Prostate gland (tissue), 2 donors: ENCODE data around the gene ATP5PO. TPM values are rescaled to one million over a fixed set of nuclear protein-coding genes. Genes with fewer than 3 reads are reported as not detected.
A peak's percentile ranks its signal among the peaks of the same experiment; 100 is the strongest.

ENCODE experiments used
- DNase-seq: peaks from one replicate; pipeline ENCODE4 v3.0.0-alpha.2; 2019; ENCODE audit warnings: low spot score
- H3K27ac ChIP-seq, 2 donors: fragments of 200-600 bp; sonication (generic); 2 replicates each; pipeline ENCODE4 v1.5.1; 2017 to 2019
- H3K27me3 ChIP-seq: fragments of 200-600 bp; sonication (generic); replicated peaks from 2 replicates; pipeline ENCODE4 v1.5.1; 2019; ENCODE audit not compliant: insufficient read depth
- H3K36me3 ChIP-seq, 2 donors: fragments of 200-600 bp; sonication (generic); 1 replicate in 1 of 2; 2 replicates in 1 of 2; pipeline versions ENCODE4 v1.5.1 to v1.8.1; 2017 to 2019
- H3K4me1 ChIP-seq: fragments of 200-600 bp; sonication (generic); replicated peaks from 2 replicates; pipeline ENCODE4 v1.5.1; 2019
- H3K4me3 ChIP-seq, 2 donors: fragments of 200-600 bp; sonication (generic); 2 replicates each; pipeline ENCODE4 v1.5.1; 2017 to 2019
- H3K9me3 ChIP-seq: fragments of 200-600 bp; sonication (generic); 2 replicates; pipeline ENCODE4 v1.5.1; 2017
- POLR2A ChIP-seq: fragments of 450-650 bp; IDR thresholded peaks from one replicate; pipeline ENCODE4 v1.6.1; 2016; ENCODE audit warnings: antibody characterized with exemption, mild to moderate bottlenecking
- POLR2AphosphoS5 ChIP-seq: sonication (generic); formaldehyde crosslinking; IDR thresholded peaks from one replicate; pipeline ENCODE4 v1.6.1; 2017; ENCODE audit warnings: antibody characterized with exemption
- WGBS: methylation state at CpG from one replicate; pipeline ENCODE4 v1.1.5; 2018; 5-methylcytosine and 5-hydroxymethylcytosine counted together
- intact Hi-C: fragments of 100-400 bp; cut with DNase I; formaldehyde crosslinking; loops from one replicate; pipeline ENCODE4 v1.14.2; 2022
- total RNA-seq, 2 donors: library from RNA; depleted of rRNA; stranded (reverse); fragments of >200 nt; gene quantifications; one replicate each; pipeline ENCODE4 v1.1.0, GENCODE V29; 2016
- TF ChIP-seq, protein P1 (sequence below), 4 experiments: fragments of 200-600 bp in 2 of 4; fragments of 450-650 bp in 2 of 4; sonication (generic) in 2 of 4; IDR thresholded peaks; 1 replicate in 3 of 4; 2 replicates in 1 of 4; pipeline ENCODE4 v1.5.1; 2016 to 2019; ENCODE audit warnings: antibody characterized with exemption in 4 of 4, mild to moderate bottlenecking in 2 of 4, moderate library complexity in 2 of 4

Gene ATP5PO
- total RNA-seq, 2 donors from 2014 or later = 143 to 153 TPM

- intact Hi-C loops = no loop called here
- WGBS = 84% methylated on average over 6 of the region's 6 CpGs
Observed at GRCh38 chr21:33908760-33909159, 6.8 kb downstream of the ATP5PO start.

GRCh38 chr21:33904041-33904440 is 11.6 kb downstream of the ATP5PO start:
- H3K4me3 ChIP-seq = no peak overlapping the region
- H3K4me1 ChIP-seq = no peaks in the 10 kb centered on the region
- peaks cover 10 to 22% of the 10 kb centered on the region in 2 donors for H3K36me3 ChIP-seq
- TF ChIP-seq POLR2A (no peak), POLR2AphosphoS5 (no peak)
- TF ChIP-seq, protein P1, sequence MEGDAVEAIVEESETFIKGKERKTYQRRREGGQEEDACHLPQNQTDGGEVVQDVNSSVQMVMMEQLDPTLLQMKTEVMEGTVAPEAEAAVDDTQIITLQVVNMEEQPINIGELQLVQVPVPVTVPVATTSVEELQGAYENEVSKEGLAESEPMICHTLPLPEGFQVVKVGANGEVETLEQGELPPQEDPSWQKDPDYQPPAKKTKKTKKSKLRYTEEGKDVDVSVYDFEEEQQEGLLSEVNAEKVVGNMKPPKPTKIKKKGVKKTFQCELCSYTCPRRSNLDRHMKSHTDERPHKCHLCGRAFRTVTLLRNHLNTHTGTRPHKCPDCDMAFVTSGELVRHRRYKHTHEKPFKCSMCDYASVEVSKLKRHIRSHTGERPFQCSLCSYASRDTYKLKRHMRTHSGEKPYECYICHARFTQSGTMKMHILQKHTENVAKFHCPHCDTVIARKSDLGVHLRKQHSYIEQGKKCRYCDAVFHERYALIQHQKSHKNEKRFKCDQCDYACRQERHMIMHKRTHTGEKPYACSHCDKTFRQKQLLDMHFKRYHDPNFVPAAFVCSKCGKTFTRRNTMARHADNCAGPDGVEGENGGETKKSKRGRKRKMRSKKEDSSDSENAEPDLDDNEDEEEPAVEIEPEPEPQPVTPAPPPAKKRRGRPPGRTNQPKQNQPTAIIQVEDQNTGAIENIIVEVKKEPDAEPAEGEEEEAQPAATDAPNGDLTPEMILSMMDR (IDR thresholded peaks at IDR 0.05) = no peak
- intact Hi-C loops = no loop called here
- 59% methylated on average over 5 of the region's 5 CpGs for WGBS
- H3K9me3 ChIP-seq = no peaks in the 10 kb centered on the region
- DNase-seq = no peak
- H3K27me3 ChIP-seq = no peaks in the 10 kb centered on the region
- H3K27ac ChIP-seq = no peak overlapping the region

More at GRCh38 chr21:33908760-33909159, 6.8 kb downstream of the ATP5PO start:
- Histone ChIP-seq H3K36me3 (peaks cover 10 to 22% of the 10 kb centered on the region in 2 donors), H3K27ac (no peak overlapping the region), H3K27me3 (no peaks in the 10 kb centered on the region), H3K4me3 (no peak overlapping the region), H3K9me3 (no peaks in the 10 kb centered on the region), H3K4me1 (no peaks in the 10 kb centered on the region)
- DNase-seq = no peak
- TF ChIP-seq POLR2AphosphoS5 = no peak
- no peak for TF ChIP-seq POLR2A
- TF ChIP-seq, protein P1 (IDR thresholded peaks at IDR 0.05) = no peak

DNA sequence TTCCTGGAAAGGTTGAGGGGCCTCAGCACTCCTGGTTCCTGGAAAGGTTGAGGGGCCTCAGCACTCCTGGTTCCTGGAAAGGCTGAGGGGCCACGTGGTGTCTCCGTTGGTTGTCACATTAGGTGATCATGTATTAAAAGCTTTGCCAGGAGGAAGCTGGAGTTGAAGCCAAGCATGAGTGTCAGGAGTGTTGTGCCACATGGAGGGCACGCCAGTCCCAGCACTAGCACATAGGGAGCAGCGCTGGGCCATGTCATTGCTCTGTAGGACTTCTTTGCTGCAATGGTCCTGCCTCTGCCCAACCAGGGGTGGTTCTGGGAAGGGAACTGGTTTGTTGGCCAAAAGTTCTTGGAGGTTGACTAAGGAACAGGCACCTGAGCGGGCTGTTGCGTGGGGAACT is 13.3 kb downstream of the ATP5PO start:
- no peak for DNase-seq
- Histone ChIP-seq H3K27me3 (no peaks in the 10 kb centered on the region), H3K4me3 (no peak overlapping the region), H3K4me1 (no peaks in the 10 kb centered on the region), H3K36me3 (peaks cover 8 to 10% of the 10 kb centered on the region in 2 donors), H3K9me3 (no peaks in the 10 kb centered on the region), H3K27ac (no peak overlapping the region)
- TF ChIP-seq POLR2A = no peak
- TF ChIP-seq, protein P1 (IDR thresholded peaks at IDR 0.05) = no peak
- TF ChIP-seq POLR2AphosphoS5 = no peak
- intact Hi-C loops = no loop called here
- 68% methylated on average over 6 of the region's 6 CpGs for WGBS

GRCh38 chr21:33901412-33902288 is 14.0 kb downstream of the ATP5PO start:
- H3K36me3 ChIP-seq = peaks cover 3% of the 10 kb centered on the region in 2 donors
- H3K4me1 ChIP-seq = no peaks in the 10 kb centered on the region
- TF ChIP-seq POLR2AphosphoS5 = no peak
- TF ChIP-seq, protein P1 (IDR thresholded peaks at IDR 0.05) = peak in 2 of 4 experiments; percentile 54 to 62
- no peak overlapping the region for H3K27ac ChIP-seq
- no peaks in the 10 kb centered on the region for H3K27me3 ChIP-seq
- DNase-seq = peak; percentile 20
- H3K4me3 ChIP-seq = no peak overlapping the region
- H3K9me3 ChIP-seq = no peaks in the 10 kb centered on the region
- intact Hi-C loops = no loop called here
- WGBS = 59% methylated on average over 13 of the region's 13 CpGs

GRCh38 chr21:33899199-33899598 is 16.4 kb downstream of the ATP5PO start:
- 70% methylated on average over 5 of the region's 5 CpGs for WGBS
- intact Hi-C loops = no loop called here

More at GRCh38 chr21:33899199-33899598, 16.4 kb downstream of the ATP5PO start:
- H3K4me3 ChIP-seq = no peak overlapping the region
- H3K27me3 ChIP-seq = no peaks in the 10 kb centered on the region
- DNase-seq = no peak
- H3K27ac ChIP-seq = no peak overlapping the region
- no peaks in the 10 kb centered on the region for H3K36me3 ChIP-seq
- no peaks in the 10 kb centered on the region for H3K9me3 ChIP-seq
- no peaks in the 10 kb centered on the region for H3K4me1 ChIP-seq
- TF ChIP-seq POLR2AphosphoS5 (no peak), POLR2A (no peak)
- TF ChIP-seq, protein P1 (IDR thresholded peaks at IDR 0.05) = no peak
